NCI-H1417 treated with DMSO at 0.1 percent for 48 hours (cell line): Measurements from ENCODE around the gene CDC73.

Experiments
- DNase-seq: peaks from one replicate; lab custom pipeline; 2025; lab: John Stamatoyannopoulos, UW

CDC73 gene

DNA sequence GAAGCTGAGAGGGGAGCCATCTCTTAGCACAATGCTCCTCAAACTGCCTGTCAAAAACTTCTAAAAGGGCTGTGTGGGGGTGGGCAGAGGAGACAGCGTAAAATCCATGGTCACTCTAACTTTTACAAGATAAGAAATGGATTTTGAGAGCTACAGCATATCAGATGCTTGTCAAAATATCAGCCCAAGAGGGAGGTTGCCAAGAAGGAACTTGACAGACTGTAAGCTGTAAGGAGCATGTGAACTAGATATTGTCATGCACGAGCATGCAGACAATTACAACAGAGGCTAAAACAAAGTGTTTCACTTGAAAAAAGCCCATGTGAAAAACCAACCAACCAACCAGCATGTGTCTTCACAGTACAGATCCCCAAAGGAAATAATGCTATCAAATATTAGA is 171.9 kb downstream of the CDC73 start:
- no peak for DNase-seq

DNA sequence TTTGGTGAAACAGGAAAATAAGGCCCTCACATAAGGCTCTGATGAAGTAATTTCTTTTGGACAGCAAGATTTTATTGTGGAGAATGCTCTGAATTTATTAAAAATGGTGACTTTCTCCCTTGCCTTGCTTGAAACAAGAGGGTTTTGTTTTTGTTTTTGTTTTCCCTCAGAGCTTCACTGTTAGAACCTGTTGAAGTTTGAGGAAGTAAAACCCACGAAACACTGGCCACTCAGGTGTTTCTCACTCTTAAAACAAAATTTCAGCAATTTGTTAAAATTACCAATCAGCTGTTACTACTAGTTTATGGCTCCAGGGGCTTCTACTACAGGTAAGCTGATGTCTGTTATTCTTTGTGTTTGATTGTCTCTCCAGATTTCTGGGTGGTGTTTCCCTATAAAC is 177.2 kb downstream of the CDC73 start:
- no peak for DNase-seq

DNA sequence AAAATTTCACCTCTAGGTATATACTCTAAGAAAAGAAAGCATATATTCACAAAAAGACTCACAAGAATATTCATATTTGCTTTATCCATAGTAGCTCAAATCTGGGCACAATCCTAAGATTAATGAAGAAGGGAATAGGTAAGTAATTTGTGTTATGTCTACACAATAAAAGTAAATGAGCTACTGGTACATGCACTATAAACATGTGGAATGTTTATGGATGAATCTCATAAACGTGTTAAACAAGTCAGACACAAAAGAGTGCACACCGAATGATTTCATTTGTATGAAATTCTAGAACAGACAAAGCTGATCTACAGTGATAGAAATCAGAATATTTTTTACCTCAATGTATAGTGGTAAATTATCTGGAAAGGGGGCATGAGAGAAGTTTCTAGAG is 179.9 kb downstream of the CDC73 start:
- no peak for DNase-seq

DNA sequence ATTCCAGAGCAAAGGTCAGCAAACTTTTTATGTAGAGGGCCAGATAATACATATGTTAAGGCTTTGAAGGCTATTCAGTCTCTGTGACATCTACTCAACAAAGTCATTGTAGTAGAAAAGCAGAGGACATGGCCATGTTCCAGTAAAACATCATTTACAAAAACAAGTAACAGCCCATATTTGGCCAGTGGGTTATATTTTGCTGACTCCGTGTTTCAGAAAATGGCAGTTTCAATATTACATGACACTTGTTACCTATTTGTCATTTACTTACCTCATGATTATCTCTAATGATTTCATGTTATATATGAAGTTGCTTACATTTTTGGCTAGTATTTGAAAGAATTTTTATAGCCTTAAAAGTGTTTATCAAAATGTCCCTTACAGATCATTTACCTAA is 182.0 kb downstream of the CDC73 start:
- DNase-seq = no peak
